ENCODE measurements around the gene TOP1.

The TOP1 gene

DNA sequence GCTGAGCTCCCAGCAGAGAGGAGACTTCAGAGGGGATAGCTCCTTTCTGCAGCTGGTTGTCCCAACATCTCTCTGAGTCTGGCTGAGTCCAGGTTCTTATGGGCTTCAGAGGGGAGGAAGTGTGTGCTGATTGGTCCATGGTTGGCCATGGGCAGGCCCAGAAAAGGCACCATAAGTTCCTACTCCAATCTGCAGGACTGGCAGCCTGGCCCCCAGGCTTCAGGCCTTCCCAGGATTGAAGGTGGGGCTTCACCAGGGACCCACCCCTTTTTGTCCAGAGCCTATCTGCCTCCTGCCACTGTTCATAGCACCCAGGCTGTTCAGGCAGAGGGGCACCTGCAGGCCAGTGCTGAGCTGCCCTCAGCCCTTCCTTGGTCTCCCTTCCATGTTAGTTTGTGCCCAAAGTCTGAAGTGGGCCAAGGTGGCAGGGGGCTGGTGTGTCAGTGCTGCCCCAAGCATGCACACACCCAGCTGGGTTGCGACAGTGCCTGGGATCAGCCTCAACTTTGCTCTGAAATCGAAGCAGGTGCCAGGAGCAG is 21.6 kb upstream of the TOP1 start:
- Mint-ChIP-seq H3K27me3 (no peaks in the 10 kb centered on the region), H3K36me3 (ENCODE audit: insufficient read depth) (no peaks in the 10 kb centered on the region), H3K9me3 (no peaks in the 10 kb centered on the region), H3K27ac (ENCODE audit: low read depth) (no peak overlapping the region), H3K4me1 (peaks cover 29% of the 10 kb centered on the region), H3K4me3 (no peak overlapping the region)
- DNase-seq (ENCODE audit: low spot score in 2 of 2) (no peak), ATAC-seq (replicated peaks; ENCODE audit: extremely low read depth, poor library complexity, severe bottlenecking) (no peak)

DNA sequence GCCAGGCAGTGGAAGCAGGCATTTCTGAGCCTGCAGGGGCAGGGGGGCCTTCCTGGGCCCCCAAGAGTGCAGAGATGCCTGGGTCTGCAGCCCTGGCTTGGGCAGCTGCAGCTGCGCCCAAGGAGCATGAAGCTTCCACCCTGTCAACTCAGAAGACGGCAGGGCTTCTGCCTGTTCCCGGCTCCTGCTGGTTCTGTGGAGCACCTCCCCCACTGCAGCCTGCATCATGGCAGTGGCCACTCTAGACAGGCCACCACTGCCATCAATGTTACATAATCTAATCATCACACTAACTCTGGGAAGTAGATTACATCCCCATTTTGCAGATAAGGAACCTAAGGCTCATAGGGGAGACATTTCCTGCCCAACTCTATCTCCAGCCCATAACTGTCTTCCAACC is 21.1 kb upstream of the TOP1 start:
- H3K4me1 Mint-ChIP-seq, result peaks cover 29% of the 10 kb centered on the region
- DNase-seq (ENCODE audit: low spot score in 2 of 2) (no peak), ATAC-seq (replicated peaks; ENCODE audit: extremely low read depth, poor library complexity, severe bottlenecking) (no peak)
- H3K4me3 Mint-ChIP-seq, result no peak overlapping the region
- no peaks in the 10 kb centered on the region for H3K36me3 Mint-ChIP-seq (ENCODE audit: insufficient read depth)
- no peaks in the 10 kb centered on the region for H3K27me3 Mint-ChIP-seq
- H3K27ac Mint-ChIP-seq (ENCODE audit: low read depth), result no peak overlapping the region
- H3K9me3 Mint-ChIP-seq, result no peaks in the 10 kb centered on the region

DNA sequence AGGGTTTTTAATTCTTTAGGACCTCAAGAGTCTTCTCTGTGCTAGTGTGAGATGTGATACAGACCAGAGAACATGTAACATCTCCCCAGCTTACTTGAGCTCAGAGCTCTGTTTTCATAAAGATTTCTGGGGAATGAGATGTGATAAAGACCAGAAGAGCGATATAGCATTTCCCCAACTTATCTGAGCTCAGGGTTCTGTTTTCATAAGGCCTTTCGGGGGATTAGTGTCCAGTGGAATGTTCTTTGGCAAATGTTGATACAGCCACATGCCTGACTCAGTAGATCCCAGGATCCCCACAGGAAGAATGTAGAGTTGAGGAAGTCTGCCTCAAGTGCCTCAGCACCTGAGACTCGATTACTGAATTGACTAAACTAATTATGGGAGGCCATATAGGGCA is 18.7 kb upstream of the TOP1 start:
- H3K27me3 Mint-ChIP-seq, result no peaks in the 10 kb centered on the region
- no peaks in the 10 kb centered on the region for H3K9me3 Mint-ChIP-seq
- H3K36me3 Mint-ChIP-seq (ENCODE audit: insufficient read depth), result peaks cover 2% of the 10 kb centered on the region

DNA sequence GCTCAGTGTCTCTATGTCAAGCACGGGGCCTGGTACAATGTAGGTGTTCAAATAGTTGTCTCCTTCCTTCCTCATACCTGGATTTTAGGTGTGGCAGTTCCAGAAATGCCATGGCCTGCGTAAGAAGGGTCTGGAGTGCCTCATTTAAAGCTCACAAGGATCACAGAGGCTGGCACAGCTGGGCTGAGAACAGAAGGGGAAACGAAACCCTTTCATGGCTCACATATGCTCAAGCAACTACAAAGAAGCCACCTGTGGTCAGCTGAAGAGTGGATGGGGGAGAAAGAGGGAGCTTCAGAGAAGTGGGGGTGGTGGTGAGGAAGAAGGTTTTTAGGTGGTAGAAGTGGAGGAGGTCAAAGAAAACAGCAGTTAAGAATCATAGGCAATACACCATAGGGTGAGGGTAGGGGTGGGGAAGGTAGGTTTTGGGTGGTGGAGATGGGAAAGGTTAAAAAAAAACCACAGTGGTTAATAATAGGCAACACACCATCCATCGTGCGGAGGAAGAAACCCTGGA is 17.0 kb upstream of the TOP1 start:
- Mint-ChIP-seq H3K9me3 (no peaks in the 10 kb centered on the region), H3K4me3 (no peak overlapping the region), H3K27me3 (no peaks in the 10 kb centered on the region)

More for the DNA sequence above, 18.7 kb upstream of the TOP1 start:
- no peak for ATAC-seq (replicated peaks; ENCODE audit: extremely low read depth, poor library complexity, severe bottlenecking)
- H3K4me3 Mint-ChIP-seq, result no peak overlapping the region
- DNase-seq (ENCODE audit: low spot score in 2 of 2), result no peak
- H3K4me1 Mint-ChIP-seq, result peaks cover 19% of the 10 kb centered on the region
- H3K27ac Mint-ChIP-seq (ENCODE audit: low read depth), result no peak overlapping the region

DNA sequence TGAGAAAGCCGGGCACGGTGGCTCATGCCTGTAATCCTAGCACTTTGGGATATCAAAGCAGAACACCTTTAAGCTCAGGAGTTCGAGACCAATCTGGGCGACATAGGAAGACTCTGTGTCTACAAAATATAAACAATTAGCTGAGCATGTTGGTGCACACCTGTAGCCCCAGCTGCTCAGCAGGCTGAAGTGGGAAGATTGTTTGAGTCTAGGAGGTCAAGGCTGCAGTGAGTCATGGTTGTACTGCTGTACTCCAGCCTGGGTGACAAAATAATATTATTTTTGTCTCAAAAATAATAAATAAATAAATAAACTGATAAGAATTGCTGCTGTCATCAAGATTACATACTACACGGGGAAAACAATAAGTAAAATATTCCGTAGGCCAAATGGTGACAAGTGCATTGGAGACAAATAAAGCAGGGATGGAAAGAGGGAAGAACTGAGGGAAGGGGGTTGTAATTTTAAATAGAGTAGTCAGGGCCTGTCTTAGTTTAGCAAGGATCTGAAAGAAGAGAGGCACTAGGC is 14.0 kb upstream of the TOP1 start:
- no peaks in the 10 kb centered on the region for H3K27me3 Mint-ChIP-seq

More for the DNA sequence above, 17.0 kb upstream of the TOP1 start:
- DNase-seq (ENCODE audit: low spot score in 2 of 2) (no peak), ATAC-seq (replicated peaks; ENCODE audit: extremely low read depth, poor library complexity, severe bottlenecking) (no peak)
- no peak overlapping the region for H3K27ac Mint-ChIP-seq (ENCODE audit: low read depth)
- H3K36me3 Mint-ChIP-seq (ENCODE audit: insufficient read depth), result peaks cover 2% of the 10 kb centered on the region
- H3K4me1 Mint-ChIP-seq, result peaks cover 19% of the 10 kb centered on the region

DNA sequence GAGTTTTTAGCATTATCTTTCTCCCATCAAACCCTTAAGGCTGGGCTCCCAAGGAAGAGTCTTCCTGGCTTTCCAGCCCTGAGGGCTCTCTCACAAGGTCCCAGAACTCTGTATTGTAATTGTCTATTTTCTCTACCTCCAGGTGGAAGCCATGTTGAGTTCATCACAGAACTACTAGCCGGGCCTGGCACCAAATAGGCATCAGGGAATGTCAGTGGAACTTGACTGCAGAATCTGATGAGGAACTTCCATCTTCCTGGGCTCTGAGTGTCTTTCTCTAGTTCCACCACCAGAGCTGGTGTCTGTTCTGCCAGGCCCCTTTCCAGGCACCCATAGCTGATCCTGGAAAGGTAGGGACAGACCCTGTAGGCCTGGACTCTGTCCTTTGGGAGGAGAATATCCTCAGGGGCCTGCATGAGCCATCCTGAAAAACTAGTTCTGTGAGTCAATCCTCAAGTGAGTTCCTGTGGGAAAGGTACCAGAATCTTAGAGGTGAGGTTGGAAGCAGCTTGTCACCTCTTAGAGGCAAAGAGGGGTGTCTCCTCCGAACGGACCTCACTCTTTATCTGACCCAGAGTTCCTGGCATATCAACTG is 11.1 kb upstream of the TOP1 start:
- Mint-ChIP-seq H3K4me1 (no peaks in the 10 kb centered on the region), H3K9me3 (no peaks in the 10 kb centered on the region), H3K27me3 (no peaks in the 10 kb centered on the region), H3K27ac (ENCODE audit: low read depth) (no peak overlapping the region), H3K36me3 (ENCODE audit: insufficient read depth) (peaks cover 2% of the 10 kb centered on the region), H3K4me3 (no peak overlapping the region)
- ATAC-seq (replicated peaks; ENCODE audit: extremely low read depth, poor library complexity, severe bottlenecking) (no peak), DNase-seq (ENCODE audit: low spot score in 2 of 2) (no peak)

More for the DNA sequence above, 14.0 kb upstream of the TOP1 start:
- H3K4me3 Mint-ChIP-seq, result no peak overlapping the region
- DNase-seq (ENCODE audit: low spot score in 2 of 2), result no peak
- no peaks in the 10 kb centered on the region for H3K9me3 Mint-ChIP-seq
- peaks cover 2% of the 10 kb centered on the region for H3K36me3 Mint-ChIP-seq (ENCODE audit: insufficient read depth)
- no peak for ATAC-seq (replicated peaks; ENCODE audit: extremely low read depth, poor library complexity, severe bottlenecking)
- peaks cover 6% of the 10 kb centered on the region for H3K4me1 Mint-ChIP-seq
- no peak overlapping the region for H3K27ac Mint-ChIP-seq (ENCODE audit: low read depth)

DNA sequence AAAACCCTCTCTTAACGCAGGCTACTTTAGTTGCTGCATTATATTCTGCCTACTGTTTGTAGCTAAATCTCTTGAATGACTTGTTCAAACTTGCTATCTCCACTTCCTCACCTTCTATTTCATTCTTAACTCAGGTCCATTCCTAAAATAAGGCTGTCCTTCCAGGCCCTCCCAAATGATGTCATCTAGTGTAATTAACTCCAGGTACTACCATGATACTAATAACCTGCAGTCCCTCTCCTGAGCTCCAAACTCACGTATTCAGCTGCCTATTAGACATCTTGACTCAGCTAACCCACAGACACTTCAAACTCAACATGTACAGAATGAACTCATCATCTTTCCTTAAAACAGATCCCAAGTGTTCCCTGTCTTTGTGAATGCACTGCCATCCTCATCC is 10.5 kb upstream of the TOP1 start:
- DNase-seq (ENCODE audit: low spot score in 2 of 2), result no peak
- no peak overlapping the region for H3K27ac Mint-ChIP-seq (ENCODE audit: low read depth)
- H3K4me3 Mint-ChIP-seq, result no peak overlapping the region
- H3K27me3 Mint-ChIP-seq, result no peaks in the 10 kb centered on the region
- ATAC-seq (replicated peaks; ENCODE audit: extremely low read depth, poor library complexity, severe bottlenecking), result no peak
- no peaks in the 10 kb centered on the region for H3K4me1 Mint-ChIP-seq
- no peaks in the 10 kb centered on the region for H3K9me3 Mint-ChIP-seq
- H3K36me3 Mint-ChIP-seq (ENCODE audit: insufficient read depth), result peaks cover 2% of the 10 kb centered on the region

DNA sequence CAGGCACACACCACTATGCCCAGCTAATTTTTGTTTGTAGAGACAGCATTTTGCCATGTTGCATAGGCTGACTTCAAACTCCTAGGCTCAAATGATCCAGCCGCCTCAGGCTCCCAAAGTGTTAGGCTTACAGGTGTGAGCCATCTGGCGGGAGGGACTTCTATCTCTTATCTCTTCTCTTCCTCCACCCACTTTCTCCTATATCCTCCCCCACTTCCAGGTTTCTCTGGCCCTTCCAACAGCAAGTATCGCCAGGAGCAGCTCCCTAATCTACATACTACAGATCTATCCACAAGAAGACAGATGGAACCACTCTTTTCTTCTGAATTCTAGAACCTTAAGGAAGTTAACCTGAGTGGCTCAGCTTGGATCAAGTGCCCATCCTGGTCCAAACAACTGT is 5.1 kb upstream of the TOP1 start:
- Mint-ChIP-seq H3K27me3 (no peaks in the 10 kb centered on the region), H3K4me3 (no peak overlapping the region)

DNA sequence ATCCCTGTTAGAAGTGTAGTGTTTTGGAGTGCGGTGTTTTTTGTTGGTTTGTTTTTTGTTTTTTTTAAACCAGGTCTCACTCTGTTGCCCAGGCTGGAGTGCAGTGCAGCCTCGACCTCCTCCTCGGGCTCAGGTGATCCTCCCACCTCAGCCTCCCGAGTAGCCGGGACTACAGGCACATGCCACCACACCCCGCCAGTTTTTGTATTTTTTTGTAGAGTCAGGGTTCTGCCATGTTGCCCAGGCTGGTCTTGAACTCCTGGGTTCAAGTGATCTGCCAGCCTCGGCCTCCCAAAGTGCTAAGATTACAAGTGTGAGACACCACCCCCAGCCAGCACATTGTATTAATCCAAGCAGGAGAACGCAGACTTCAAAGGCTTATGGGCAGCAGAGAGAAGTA is 1.3 kb upstream of the TOP1 start:
- H3K27me3 Mint-ChIP-seq, result no peaks in the 10 kb centered on the region
- ATAC-seq (replicated peaks; ENCODE audit: extremely low read depth, poor library complexity, severe bottlenecking) (no peak), DNase-seq (ENCODE audit: low spot score in 2 of 2) (no peak)
- H3K4me1 Mint-ChIP-seq, result peaks cover 37% of the 10 kb centered on the region
- peak overlapping the region; percentile 97 for H3K4me3 Mint-ChIP-seq
- no peaks in the 10 kb centered on the region for H3K9me3 Mint-ChIP-seq
- H3K27ac Mint-ChIP-seq (ENCODE audit: low read depth), result peak overlapping the region; percentile 97
- peaks cover 16% of the 10 kb centered on the region for H3K36me3 Mint-ChIP-seq (ENCODE audit: insufficient read depth)

More for the DNA sequence above, 5.1 kb upstream of the TOP1 start:
- Mint-ChIP-seq H3K9me3 (no peaks in the 10 kb centered on the region), H3K36me3 (ENCODE audit: insufficient read depth) (peaks cover 5% of the 10 kb centered on the region), H3K27ac (ENCODE audit: low read depth) (no peak overlapping the region), H3K4me1 (peaks cover 6% of the 10 kb centered on the region)
- no peak for DNase-seq (ENCODE audit: low spot score in 2 of 2)
- ATAC-seq (replicated peaks; ENCODE audit: extremely low read depth, poor library complexity, severe bottlenecking), result no peak

DNA sequence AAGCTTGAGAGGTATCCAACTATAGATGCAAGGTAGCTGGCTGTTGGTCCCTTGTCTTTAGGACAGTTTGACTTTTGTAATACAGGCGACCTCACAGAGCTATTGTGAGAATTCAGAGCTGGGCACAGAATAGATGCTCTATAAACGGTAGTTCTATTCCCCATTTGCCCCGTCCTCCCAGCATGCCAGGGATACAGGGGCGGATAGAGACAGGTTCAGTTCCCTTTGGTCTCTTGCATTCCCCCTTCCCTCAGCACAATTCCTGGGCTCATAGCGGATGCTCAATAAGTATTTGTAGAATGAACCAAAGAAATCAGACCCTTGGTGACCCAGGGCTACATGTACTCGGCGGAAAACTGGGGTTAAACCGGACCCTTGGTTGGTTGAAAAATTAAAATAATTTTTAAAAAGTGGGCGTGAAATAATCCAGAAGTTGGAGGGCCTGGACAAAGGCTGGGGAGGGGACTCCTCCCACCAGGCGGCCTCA is 707 bp upstream of the TOP1 start:
- H3K36me3 Mint-ChIP-seq (ENCODE audit: insufficient read depth), result peaks cover 16% of the 10 kb centered on the region
- DNase-seq (ENCODE audit: low spot score in 2 of 2) (no peak), ATAC-seq (replicated peaks; ENCODE audit: extremely low read depth, poor library complexity, severe bottlenecking) (no peak)
- H3K27ac Mint-ChIP-seq (ENCODE audit: low read depth), result peak overlapping the region; percentile 97
- peak overlapping the region; percentile 97 for H3K4me3 Mint-ChIP-seq
- peaks cover 42% of the 10 kb centered on the region for H3K4me1 Mint-ChIP-seq
- H3K27me3 Mint-ChIP-seq, result no peaks in the 10 kb centered on the region
- H3K9me3 Mint-ChIP-seq, result no peaks in the 10 kb centered on the region

DNA sequence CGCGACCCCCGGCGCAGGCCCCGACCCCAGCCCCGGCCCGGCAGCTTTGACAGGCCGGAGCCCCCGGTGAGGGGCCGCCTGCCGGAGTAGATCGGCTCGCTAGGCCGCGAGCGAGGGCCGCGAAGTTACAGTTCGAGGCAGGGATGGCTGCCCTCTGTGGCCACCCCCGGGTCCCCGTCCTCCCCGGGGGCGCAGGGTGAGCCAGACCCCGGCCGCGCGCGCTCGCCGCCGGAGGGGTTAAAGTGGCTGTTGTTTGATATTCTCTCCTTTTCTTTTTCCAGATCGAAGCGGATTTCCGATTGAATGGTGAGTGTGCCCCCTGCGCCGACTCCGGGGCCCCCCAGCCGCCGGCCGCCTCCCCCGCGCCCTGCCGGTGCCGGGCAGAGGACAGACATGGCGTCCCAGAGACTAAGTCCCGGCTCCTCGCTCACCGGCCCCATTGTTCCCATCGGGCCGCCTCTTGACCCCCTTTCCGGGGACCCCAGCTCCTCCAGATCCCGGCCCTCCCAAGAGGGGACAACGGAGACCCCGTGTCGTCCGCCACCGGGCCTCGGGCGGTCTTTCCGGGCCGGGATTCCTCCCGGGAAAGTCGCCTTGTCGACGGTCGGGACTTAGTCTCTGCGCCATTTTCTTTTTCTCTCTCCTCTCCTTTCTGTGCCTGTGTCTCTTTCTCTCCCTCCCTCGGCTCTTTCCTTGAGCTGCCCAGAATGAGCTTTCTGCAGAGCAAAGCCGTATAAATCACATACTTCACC is 704 bp downstream of the TOP1 start:
- peaks cover 21% of the 10 kb centered on the region for H3K36me3 Mint-ChIP-seq (ENCODE audit: insufficient read depth)
- DNase-seq (ENCODE audit: low spot score in 2 of 2) (peak in 1 of 2 donors; percentile 24), ATAC-seq (replicated peaks; ENCODE audit: extremely low read depth, poor library complexity, severe bottlenecking) (peak; percentile 18)
- H3K27me3 Mint-ChIP-seq, result no peaks in the 10 kb centered on the region
- H3K4me1 Mint-ChIP-seq, result peaks cover 56% of the 10 kb centered on the region
- H3K27ac Mint-ChIP-seq (ENCODE audit: low read depth), result peak overlapping the region; percentile 97
- peak overlapping the region; percentile 97 for H3K4me3 Mint-ChIP-seq
- H3K9me3 Mint-ChIP-seq, result no peaks in the 10 kb centered on the region

DNA sequence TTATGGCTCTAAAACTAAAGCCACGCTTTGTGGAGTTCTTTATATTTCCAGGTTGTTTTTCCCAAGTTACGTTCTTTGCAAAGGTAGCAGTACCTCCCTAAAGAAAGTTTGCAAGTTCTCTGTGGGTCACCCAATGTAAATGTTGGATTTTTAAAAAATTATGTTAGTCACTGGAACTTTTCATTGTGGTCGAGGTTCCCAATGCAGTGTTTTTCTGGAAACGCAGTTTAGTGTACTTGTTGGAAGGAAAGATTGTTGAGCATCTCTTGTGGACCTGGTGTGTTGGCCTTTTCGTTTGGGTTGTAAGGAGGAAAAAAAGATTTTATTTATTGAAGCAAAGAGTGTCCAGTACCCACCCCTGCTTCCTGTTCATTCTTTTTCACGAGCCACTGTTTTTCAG is 1.4 kb downstream of the TOP1 start:
- H3K9me3 Mint-ChIP-seq, result no peaks in the 10 kb centered on the region
- peak overlapping the region; percentile 97 for H3K4me3 Mint-ChIP-seq
- H3K27ac Mint-ChIP-seq (ENCODE audit: low read depth), result peak overlapping the region; percentile 97
- no peak for ATAC-seq (replicated peaks; ENCODE audit: extremely low read depth, poor library complexity, severe bottlenecking)
- H3K27me3 Mint-ChIP-seq, result no peaks in the 10 kb centered on the region
- peaks cover 24% of the 10 kb centered on the region for H3K36me3 Mint-ChIP-seq (ENCODE audit: insufficient read depth)
- peaks cover 63% of the 10 kb centered on the region for H3K4me1 Mint-ChIP-seq
- DNase-seq (ENCODE audit: low spot score in 2 of 2), result no peak

All from central memory CD8-positive, alpha-beta T cell (primary cell).